ENCODE measurements around the gene MAP3K5.

- TF ChIP-seq CTCF (IDR thresholded peaks at IDR 0.05) = no peak
- TF ChIP-seq POLR2A (IDR thresholded peaks at IDR 0.05) = no peak
These were observed 782 bp downstream of the MAP3K5 start for GRCh38 chr6:136791296-136792094.

Data from suprapubic skin (tissue), 3 donors.